T-helper 22 cell (primary cell): ENCODE measurements around the gene GZMH.
"Not testable (repeated sequence)": the region's sequence is repeated elsewhere in the genome, so short reads cannot be mapped to it uniquely, and the experiment has no call there.

ENCODE experiments used
- DNase-seq: peaks from one replicate; pipeline ENCODE4 v3.0.0-alpha.2; 2020; ENCODE audit warnings: low read depth

GZMH gene

GRCh38 chr14:24595073-24595808, 14.2 kb downstream of the GZMH start:
- DNase-seq, result no peak

GRCh38 chr14:24591004-24591403, 18.5 kb downstream of the GZMH start:
- DNase-seq, result not testable (repeated sequence)

GRCh38 chr14:24584402-24584801, 25.1 kb downstream of the GZMH start:
- DNase-seq, result not testable (repeated sequence)

GRCh38 chr14:24578558-24578957, 30.9 kb downstream of the GZMH start:
- no peak for DNase-seq

- DNase-seq, result no peak
Measured at GRCh38 chr14:24576771-24577170, 32.7 kb downstream of the GZMH start.

GRCh38 chr14:24576182-24576581, 33.3 kb downstream of the GZMH start, which contains the start of gene CTSG:
Gene CTSG, minus strand, starts transcription at chr14:24576250. Its CDS starts 27 bp downstream, at chr14:24576223.
- no peak for DNase-seq

GRCh38 chr14:24574206-24574774, 35.2 kb downstream of the GZMH start:
- no peak for DNase-seq

- no peak for DNase-seq
Measured at GRCh38 chr14:24566318-24566717, 43.2 kb downstream of the GZMH start.

GRCh38 chr14:24565766-24566165, 43.7 kb downstream of the GZMH start:
- DNase-seq, result no peak

GRCh38 chr14:24563505-24563904, 46.0 kb downstream of the GZMH start:
- DNase-seq, result no peak

GRCh38 chr14:24556756-24557155, 52.7 kb downstream of the GZMH start:
- no peak for DNase-seq
